ENCODE data around the gene ARHGAP15.

The ARHGAP15 gene

GRCh38 chr2:143706354-143706753 is 577.1 kb downstream of the ARHGAP15 start:
- no peak for TF ChIP-seq CTCF (IDR thresholded peaks at IDR 0.05)
- Histone ChIP-seq H3K27me3 (no peaks in the 10 kb centered on the region), H3K27ac (no peak overlapping the region), H3K4me3 (ENCODE audit: low read depth in 1 of 2, low read length in 1 of 2) (no peak overlapping the region), H3K4me1 (ENCODE audit: control insufficient read depth in 1 of 2, insufficient read depth in 1 of 2, low read depth in 1 of 2, low read length in 1 of 2) (peaks cover 8 to 34% of the 10 kb centered on the region in 2 experiments), H3K36me3 (peaks cover 33% of the 10 kb centered on the region), H3K9me3 (no peaks in the 10 kb centered on the region)

GRCh38 chr2:143708682-143709081 is 579.5 kb downstream of the ARHGAP15 start:
- H3K27ac ChIP-seq, result no peak overlapping the region
- TF ChIP-seq CTCF (IDR thresholded peaks at IDR 0.05), result no peak
- H3K4me3 ChIP-seq (ENCODE audit: low read depth in 1 of 2, low read length in 1 of 2), result no peak overlapping the region
- H3K36me3 ChIP-seq, result peaks cover 35% of the 10 kb centered on the region
- peaks cover 8 to 21% of the 10 kb centered on the region in 2 experiments for H3K4me1 ChIP-seq (ENCODE audit: control insufficient read depth in 1 of 2, insufficient read depth in 1 of 2, low read depth in 1 of 2, low read length in 1 of 2)
- no peaks in the 10 kb centered on the region for H3K27me3 ChIP-seq
- no peaks in the 10 kb centered on the region for H3K9me3 ChIP-seq

- peaks cover 23% of the 10 kb centered on the region for H3K36me3 ChIP-seq
Measured at GRCh38 chr2:143710196-143710595, 581.0 kb downstream of the ARHGAP15 start.

GRCh38 chr2:143710879-143711278 is 581.7 kb downstream of the ARHGAP15 start:
- Histone ChIP-seq H3K4me1 (ENCODE audit: control insufficient read depth in 1 of 2, insufficient read depth in 1 of 2, low read depth in 1 of 2, low read length in 1 of 2) (no peaks in the 10 kb centered on the region), H3K36me3 (peaks cover 17% of the 10 kb centered on the region)

More at GRCh38 chr2:143710196-143710595, 581.0 kb downstream of the ARHGAP15 start:
- H3K27ac ChIP-seq, result no peak overlapping the region
- H3K4me1 ChIP-seq (ENCODE audit: control insufficient read depth in 1 of 2, insufficient read depth in 1 of 2, low read depth in 1 of 2, low read length in 1 of 2), result peaks cover 2 to 7% of the 10 kb centered on the region in 2 experiments
- no peaks in the 10 kb centered on the region for H3K27me3 ChIP-seq
- H3K9me3 ChIP-seq, result no peaks in the 10 kb centered on the region
- no peak overlapping the region for H3K4me3 ChIP-seq (ENCODE audit: low read depth in 1 of 2, low read length in 1 of 2)
- no peak for TF ChIP-seq CTCF (IDR thresholded peaks at IDR 0.05)

GRCh38 chr2:143716522-143716921 is 587.3 kb downstream of the ARHGAP15 start:
- no peaks in the 10 kb centered on the region for H3K9me3 ChIP-seq
- H3K27me3 ChIP-seq, result no peaks in the 10 kb centered on the region
- H3K27ac ChIP-seq, result no peak overlapping the region
- no peak overlapping the region for H3K4me3 ChIP-seq (ENCODE audit: low read depth in 1 of 2, low read length in 1 of 2)
- no peak for TF ChIP-seq CTCF (IDR thresholded peaks at IDR 0.05)
- H3K36me3 ChIP-seq, result peaks cover 7% of the 10 kb centered on the region
- no peaks in the 10 kb centered on the region for H3K4me1 ChIP-seq (ENCODE audit: control insufficient read depth in 1 of 2, insufficient read depth in 1 of 2, low read depth in 1 of 2, low read length in 1 of 2)

More at GRCh38 chr2:143710879-143711278, 581.7 kb downstream of the ARHGAP15 start:
- no peak overlapping the region for H3K27ac ChIP-seq
- no peak for TF ChIP-seq CTCF (IDR thresholded peaks at IDR 0.05)
- H3K27me3 ChIP-seq, result no peaks in the 10 kb centered on the region
- H3K4me3 ChIP-seq (ENCODE audit: low read depth in 1 of 2, low read length in 1 of 2), result no peak overlapping the region
- H3K9me3 ChIP-seq, result no peaks in the 10 kb centered on the region

GRCh38 chr2:143717053-143717452 is 587.8 kb downstream of the ARHGAP15 start:
- Histone ChIP-seq H3K9me3 (no peaks in the 10 kb centered on the region), H3K27me3 (no peaks in the 10 kb centered on the region), H3K4me3 (ENCODE audit: low read depth in 1 of 2, low read length in 1 of 2) (no peak overlapping the region), H3K36me3 (peaks cover 7% of the 10 kb centered on the region), H3K27ac (no peak overlapping the region), H3K4me1 (ENCODE audit: control insufficient read depth in 1 of 2, insufficient read depth in 1 of 2, low read depth in 1 of 2, low read length in 1 of 2) (peaks cover 0 to under 1% of the 10 kb centered on the region in 2 experiments)
- no peak for TF ChIP-seq CTCF (IDR thresholded peaks at IDR 0.05)

Measured in neutrophil (primary cell).